KMS-11 (cell line): Measurements from ENCODE around the gene LRRC43.

Experiments used
- H2AFZ ChIP-seq: fragments of 200-600 bp; sonication (generic); 2 replicates; pipeline ENCODE4 v1.6.1; 2016; ENCODE audit warnings: antibody characterized with exemption, mixed run types, low read depth
- H3K27ac ChIP-seq: fragments of 200-600 bp; sonication (generic); 2 replicates; pipeline ENCODE4 v1.6.1; 2016; ENCODE audit warnings: mild to moderate bottlenecking, mixed run types
- H3K27me3 ChIP-seq: fragments of 200-600 bp; sonication (generic); 2 replicates; pipeline ENCODE4 v1.6.1; 2017; ENCODE audit warnings: mild to moderate bottlenecking, low read depth, mixed run types, moderate library complexity; ENCODE audit not compliant: insufficient read depth
- H3K36me3 ChIP-seq: fragments of 200-600 bp; sonication (generic); 2 replicates; pipeline ENCODE4 v1.6.1; 2017; ENCODE audit warnings: mild to moderate bottlenecking, mixed run types; ENCODE audit not compliant: insufficient read depth
- H3K4me1 ChIP-seq: fragments of 200-600 bp; sonication (generic); 2 replicates; pipeline ENCODE4 v1.6.1; 2016; ENCODE audit warnings: mild to moderate bottlenecking, low read depth, mixed run types; ENCODE audit not compliant: poor library complexity, severe bottlenecking
- H3K4me2 ChIP-seq: fragments of 200-600 bp; sonication (generic); 2 replicates; pipeline ENCODE4 v1.7.0; 2016; ENCODE audit warnings: mild to moderate bottlenecking, mixed run types
- H3K4me3 ChIP-seq: fragments of 200-600 bp; sonication (generic); IDR thresholded peaks from 2 replicates; pipeline ENCODE4 v1.6.1; 2017; ENCODE audit warnings: low read depth, low read length, mixed read lengths; ENCODE audit not compliant: insufficient read depth
- H3K79me2 ChIP-seq: fragments of 200-600 bp; sonication (generic); 2 replicates; pipeline ENCODE4 v1.6.1; 2016; ENCODE audit warnings: low read depth, mixed run types; ENCODE audit not compliant: insufficient read depth
- H3K9ac ChIP-seq: fragments of 200-600 bp; sonication (generic); 2 replicates; pipeline ENCODE4 v1.6.1; 2016; ENCODE audit warnings: mild to moderate bottlenecking, mixed run types
- H4K20me1 ChIP-seq: fragments of 200-600 bp; sonication (generic); 2 replicates; pipeline ENCODE4 v1.6.1; 2016; ENCODE audit warnings: mild to moderate bottlenecking, mixed run types; ENCODE audit not compliant: insufficient read depth
- TF ChIP-seq, protein P1 (sequence below): fragments of 200-600 bp; sonication (generic); conservative IDR thresholded peaks from 2 replicates; pipeline ENCODE4 v1.6.1; 2017; ENCODE audit warnings: low read depth, mild to moderate bottlenecking, antibody characterized with exemption, low read length, moderate library complexity, mixed read lengths

The LRRC43 gene

DNA sequence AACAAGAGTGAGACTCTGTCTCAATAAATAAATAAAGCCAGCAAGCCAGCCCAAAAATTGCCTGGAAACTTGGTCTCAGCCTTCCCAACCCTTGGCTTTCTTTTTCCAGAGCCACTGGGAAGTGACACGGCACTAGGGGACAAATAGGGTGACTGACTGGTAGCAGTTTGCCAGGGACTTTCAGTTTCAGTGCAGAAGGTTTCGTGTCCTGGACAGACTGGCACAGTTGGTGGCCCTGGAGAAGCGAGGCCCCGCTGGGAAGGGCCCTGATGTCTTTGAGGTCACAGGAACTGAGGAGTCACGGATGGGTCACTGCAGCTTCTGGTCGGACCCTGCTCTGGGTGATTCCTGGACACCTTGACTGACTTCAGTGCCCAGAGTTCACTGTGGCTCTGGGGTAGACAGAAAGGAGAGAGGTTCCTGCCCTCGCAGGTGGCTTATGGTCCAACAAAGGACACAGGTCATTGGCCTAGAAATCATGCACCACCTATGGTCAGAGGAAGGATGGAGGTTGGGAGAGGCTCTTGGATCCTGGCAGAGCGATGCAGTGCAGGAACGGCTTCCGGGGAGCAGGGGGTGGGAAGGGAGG lies 2.7 kb downstream of the LRRC43 start:
- Histone ChIP-seq H3K4me3 (no peak overlapping the region), H3K27me3 (no peaks in the 10 kb centered on the region), H2AFZ (no peak overlapping the region), H3K36me3 (no peaks in the 10 kb centered on the region), H3K9ac (no peak overlapping the region), H3K4me2 (no peak overlapping the region), H3K4me1 (no peaks in the 10 kb centered on the region), H3K27ac (no peak overlapping the region), H4K20me1 (no peaks in the 10 kb centered on the region), H3K79me2 (no peaks in the 10 kb centered on the region)
- TF ChIP-seq, protein P1, sequence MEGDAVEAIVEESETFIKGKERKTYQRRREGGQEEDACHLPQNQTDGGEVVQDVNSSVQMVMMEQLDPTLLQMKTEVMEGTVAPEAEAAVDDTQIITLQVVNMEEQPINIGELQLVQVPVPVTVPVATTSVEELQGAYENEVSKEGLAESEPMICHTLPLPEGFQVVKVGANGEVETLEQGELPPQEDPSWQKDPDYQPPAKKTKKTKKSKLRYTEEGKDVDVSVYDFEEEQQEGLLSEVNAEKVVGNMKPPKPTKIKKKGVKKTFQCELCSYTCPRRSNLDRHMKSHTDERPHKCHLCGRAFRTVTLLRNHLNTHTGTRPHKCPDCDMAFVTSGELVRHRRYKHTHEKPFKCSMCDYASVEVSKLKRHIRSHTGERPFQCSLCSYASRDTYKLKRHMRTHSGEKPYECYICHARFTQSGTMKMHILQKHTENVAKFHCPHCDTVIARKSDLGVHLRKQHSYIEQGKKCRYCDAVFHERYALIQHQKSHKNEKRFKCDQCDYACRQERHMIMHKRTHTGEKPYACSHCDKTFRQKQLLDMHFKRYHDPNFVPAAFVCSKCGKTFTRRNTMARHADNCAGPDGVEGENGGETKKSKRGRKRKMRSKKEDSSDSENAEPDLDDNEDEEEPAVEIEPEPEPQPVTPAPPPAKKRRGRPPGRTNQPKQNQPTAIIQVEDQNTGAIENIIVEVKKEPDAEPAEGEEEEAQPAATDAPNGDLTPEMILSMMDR, result no peak

DNA sequence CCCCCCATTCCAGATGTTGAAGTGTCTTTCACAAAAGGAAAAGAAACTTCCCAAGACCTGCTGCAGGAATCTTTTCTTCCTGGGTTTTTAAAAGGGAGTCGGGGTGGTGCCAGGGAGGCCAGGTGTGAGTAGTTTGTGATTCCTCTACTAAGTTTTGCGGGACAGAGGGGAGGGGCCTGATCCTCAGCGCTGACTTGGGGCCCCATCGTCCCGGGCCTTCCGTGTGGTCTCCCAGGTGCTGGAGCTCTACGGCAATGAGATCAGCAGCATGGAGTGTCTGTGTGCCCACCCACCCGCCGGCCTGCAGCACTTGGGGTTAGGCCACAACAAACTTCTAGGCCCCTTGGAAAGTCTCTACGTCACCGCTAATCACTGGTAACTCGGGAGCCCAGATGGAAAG lies 4.5 kb downstream of the LRRC43 start:
- no peaks in the 10 kb centered on the region for H3K4me1 ChIP-seq
- no peaks in the 10 kb centered on the region for H3K27me3 ChIP-seq
- H3K4me2 ChIP-seq, result no peak overlapping the region
- no peak overlapping the region for H3K27ac ChIP-seq
- H3K79me2 ChIP-seq, result no peaks in the 10 kb centered on the region
- no peaks in the 10 kb centered on the region for H3K36me3 ChIP-seq
- H3K9ac ChIP-seq, result no peak overlapping the region
- H2AFZ ChIP-seq, result no peak overlapping the region
- H4K20me1 ChIP-seq, result no peaks in the 10 kb centered on the region
- TF ChIP-seq, protein P1, result no peak
- no peak overlapping the region for H3K4me3 ChIP-seq

DNA sequence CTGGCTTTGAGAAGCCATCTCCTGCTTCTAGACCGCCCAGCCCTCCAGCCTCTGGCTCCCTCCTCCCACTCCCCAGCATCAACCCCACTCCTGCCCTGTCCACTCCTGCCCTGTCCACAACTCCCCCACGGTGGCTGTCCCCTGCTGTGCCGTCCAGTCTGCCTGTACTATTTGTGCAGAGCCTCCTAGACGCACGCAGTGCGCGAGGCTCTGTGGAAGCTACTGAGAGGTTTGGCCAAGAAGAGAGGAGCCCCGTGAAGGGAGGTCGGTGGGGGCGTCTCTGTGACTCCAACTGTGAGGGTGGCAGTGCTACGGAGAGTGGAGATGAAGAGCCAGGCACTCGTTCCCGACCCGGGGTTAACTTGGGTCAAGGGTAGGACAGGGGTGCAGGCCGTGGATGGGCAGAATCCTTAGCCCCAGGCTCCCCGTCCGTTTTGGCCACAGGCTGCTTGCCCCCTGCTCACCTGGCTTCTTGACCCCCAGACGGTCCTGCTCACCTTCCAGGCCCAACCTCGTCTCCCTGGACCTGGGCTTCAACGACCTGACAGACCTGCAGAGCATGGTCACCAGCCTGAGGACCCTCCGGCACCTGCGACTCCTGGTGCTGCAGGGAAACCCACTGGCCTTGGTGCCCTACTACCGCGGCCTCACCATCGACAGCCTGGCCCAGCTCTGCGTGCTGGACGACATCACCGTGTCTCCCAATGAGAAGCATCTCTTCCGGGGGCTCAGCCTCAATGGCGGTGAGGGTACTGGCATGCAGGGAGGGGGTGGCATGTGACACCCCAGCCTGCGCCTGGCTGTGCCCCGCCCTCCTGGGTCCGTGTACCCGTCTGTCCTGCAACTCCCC lies 6.9 kb downstream of the LRRC43 start:
- H3K4me2 ChIP-seq, result no peak overlapping the region
- TF ChIP-seq, protein P1, result no peak
- no peak overlapping the region for H2AFZ ChIP-seq
- H3K36me3 ChIP-seq, result no peaks in the 10 kb centered on the region
- H3K27me3 ChIP-seq, result no peaks in the 10 kb centered on the region
- no peak overlapping the region for H3K4me3 ChIP-seq
- no peaks in the 10 kb centered on the region for H3K79me2 ChIP-seq
- no peak overlapping the region for H3K27ac ChIP-seq
- no peaks in the 10 kb centered on the region for H4K20me1 ChIP-seq
- no peak overlapping the region for H3K9ac ChIP-seq
- no peaks in the 10 kb centered on the region for H3K4me1 ChIP-seq

DNA sequence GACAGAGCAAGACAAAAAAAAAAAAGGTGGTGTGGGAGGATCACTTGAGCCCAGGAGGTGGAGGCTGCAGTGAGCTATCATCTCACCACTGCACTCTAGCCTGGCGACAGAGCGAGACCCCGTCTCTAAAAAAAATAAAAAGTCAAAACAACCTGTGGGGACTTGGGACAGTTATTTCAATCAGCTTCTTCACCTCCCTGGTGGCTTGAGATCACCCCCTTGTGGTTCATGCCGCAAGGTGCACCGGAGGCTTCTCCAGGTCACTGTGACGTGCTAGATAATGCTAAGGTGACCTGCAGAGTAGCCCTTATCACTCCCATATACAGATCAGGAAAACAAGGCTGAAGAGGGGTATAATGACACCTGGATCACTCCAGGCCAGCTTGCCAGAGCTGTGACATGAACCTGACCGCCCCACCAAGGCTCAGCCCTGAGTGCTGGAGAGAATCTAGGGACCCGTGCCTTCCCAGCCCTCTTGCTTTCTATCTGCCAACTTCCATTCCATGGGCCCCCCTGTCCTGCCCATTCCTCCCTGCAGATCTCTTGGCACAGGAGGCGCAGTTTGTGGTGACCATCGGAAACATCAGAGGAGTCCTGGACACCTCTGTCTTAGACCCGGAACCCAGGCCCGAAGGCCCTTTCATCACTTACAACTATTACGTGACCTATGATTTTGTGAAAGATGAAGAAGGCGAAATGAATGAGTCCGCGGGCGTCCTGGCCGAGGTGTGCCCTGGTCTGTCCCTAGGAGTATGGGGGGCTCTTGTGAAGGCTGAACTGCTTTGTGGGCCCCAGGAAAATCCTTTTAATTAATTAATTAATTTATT lies 8.1 kb downstream of the LRRC43 start:
- no peak overlapping the region for H3K4me3 ChIP-seq
- no peaks in the 10 kb centered on the region for H3K4me1 ChIP-seq
- H3K79me2 ChIP-seq, result no peaks in the 10 kb centered on the region
- TF ChIP-seq, protein P1, result peak; percentile 62
- H3K27me3 ChIP-seq, result no peaks in the 10 kb centered on the region
- H3K27ac ChIP-seq, result no peak overlapping the region
- no peak overlapping the region for H3K9ac ChIP-seq
- H3K4me2 ChIP-seq, result no peak overlapping the region
- peak overlapping the region; percentile 41; the same call in 1 of the 2 replicates for H2AFZ ChIP-seq
- H4K20me1 ChIP-seq, result no peaks in the 10 kb centered on the region
- H3K36me3 ChIP-seq, result no peaks in the 10 kb centered on the region
